Esophagus mucosa (tissue), 1 donor: ENCODE results near the gene PPAN. TPM values are rescaled to one million over a fixed set of nuclear protein-coding genes. Genes with fewer than 3 reads are reported as not detected.

Experiments
- ATAC-seq: fragments of 200-7000 bp; cut with Tn5 transposase; one replicate; pipeline ENCODE4 v1.9.1; 2020
- total RNA-seq: library from RNA; stranded (reverse); gene quantifications from one replicate; pipeline ENCODE4 v1.2.4, GENCODE V29; 2023
- donor health status: DM: yes; HTN: yes; CAD: no.

The PPAN gene
- total RNA-seq, 1 donor from 2014 or later: 32.3 TPM

DNA sequence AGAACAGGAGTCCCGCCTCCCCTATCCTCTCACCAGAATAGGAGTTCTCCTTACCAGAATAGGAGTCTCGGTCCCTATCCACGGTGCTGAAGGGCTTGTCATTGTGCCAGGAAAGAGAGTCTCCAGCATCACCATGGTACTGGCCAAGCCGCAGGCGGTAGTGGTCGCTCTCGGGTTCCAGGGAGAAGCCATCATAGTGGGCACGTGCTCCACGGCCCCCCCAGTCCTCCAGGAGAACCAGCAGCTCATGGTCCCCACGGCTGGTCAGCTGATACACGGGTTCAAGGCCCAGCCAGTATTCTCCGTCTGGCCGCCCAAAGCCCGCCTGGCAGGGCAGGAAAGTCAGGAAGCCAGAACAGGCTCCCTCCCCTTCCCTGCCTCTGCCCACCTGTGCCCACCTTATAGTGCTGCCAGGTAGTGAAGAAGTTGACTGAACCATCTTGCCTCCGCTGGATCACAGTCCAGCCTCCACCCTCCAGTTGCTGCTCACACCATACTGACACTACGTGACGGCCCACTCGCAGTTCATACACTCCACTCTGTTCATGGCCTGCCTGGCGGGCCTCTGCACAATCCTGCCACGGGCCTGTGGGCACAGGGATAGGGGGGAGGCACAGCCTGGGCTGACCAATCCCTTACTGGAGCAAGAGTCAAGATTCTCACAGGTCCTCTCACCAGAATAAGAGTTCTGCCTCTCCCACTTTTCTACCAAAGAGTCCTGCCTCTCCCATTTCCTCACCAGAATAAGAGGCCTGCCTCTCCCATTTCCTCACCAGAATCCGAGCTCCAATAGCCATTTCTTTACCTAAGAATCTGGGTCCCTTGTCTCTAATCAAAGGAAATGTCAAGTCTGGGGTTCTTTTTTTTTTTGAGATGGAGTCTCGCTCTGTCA, 12.6 kb upstream of the PPAN start:
- no peak for ATAC-seq

DNA sequence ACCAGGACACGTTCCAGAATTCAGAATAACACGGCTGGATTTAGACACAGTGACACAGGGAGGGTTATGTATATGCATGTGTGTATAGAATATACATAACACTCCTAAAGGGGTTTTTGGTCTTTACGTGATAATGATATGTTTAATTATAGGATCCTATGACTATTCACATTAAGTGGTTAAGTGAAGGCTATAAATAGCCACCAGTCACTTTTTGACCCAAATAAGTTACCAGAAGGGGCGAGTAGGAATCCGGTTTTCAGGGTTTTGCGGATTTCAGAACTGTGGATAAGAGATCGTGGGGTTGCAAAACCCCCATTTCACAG, 10.6 kb upstream of the PPAN start:
- no peak for ATAC-seq

DNA sequence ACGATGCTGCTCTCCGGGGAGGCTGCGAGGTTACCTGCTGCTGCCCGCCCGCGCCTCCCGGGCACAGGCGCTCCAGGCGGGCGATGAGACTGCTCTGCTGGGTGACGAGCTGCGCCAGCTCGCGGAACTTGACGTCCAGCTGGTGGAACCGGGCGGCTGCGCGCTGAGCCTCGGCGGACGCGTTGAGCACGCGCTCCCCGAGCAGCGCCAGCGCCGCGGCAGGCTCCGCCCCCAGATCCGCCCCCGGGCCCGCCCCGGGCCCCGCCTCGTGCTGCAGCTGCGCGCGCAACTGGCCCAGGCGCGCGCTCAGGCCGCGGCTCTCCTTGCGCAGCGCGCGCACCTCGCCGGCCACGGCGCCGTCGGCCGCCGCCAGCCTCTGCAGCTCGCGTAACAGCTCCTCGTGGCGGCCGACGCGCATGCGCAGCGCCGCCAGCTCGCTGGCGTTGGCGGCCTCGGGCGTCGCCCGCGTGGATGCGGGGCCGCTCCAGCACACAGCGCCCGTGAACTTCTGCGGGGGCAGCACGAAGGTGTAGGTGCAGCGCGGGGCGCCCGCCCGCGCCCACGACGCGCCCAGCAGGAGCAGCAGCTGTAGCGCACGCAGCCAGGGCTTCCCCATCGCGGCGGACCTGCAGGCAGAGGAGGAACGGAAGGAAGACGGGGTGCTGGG, 10.1 kb upstream of the PPAN start:
- peak; percentile 89 for ATAC-seq

DNA sequence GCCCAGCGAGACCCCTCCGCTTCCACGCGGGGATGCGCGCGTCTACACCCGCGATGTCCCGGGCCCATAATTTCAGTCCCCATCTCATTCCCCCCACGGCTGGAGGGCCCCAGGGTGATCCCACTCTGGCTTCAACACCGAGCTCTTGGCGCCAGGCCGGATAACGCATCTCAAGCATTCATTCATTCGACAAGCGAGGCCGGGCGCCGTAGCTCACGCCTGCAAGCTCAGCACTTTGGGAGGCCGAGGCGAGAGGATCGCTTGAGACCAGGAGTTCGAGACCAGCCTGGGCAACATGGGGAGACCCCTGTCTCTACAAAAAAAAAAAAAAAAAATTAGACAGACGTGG, 9.6 kb upstream of the PPAN start:
- ATAC-seq: no peak

DNA sequence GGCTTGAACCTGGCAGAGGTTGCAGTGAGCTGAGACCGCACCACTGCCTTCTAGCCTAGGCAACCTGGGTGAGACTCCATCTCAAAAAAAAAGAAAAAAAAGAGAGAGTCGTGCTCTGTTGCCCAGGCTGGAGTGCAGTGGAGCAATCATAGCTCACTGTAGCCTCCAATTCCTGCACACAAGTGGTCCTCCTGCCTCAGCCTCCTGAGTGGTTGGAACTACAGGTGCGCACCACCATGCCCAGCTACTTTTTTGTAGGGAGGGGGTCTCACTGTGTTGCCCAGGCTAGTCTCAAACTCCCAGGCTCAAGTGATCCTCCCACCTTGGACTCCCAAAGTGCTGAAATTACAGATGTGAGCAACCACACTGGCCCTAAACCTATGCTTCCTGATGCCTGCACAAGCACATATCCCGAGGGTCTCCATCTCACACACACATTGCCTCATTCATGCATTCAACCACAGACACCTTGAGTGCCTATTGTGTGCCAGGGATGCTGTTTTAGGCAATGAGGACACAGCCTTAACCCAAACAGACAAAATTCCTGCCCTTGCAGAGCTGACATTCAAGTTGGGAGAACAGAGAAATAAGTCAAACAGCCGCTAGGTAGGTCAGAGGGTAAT, 5.9 kb upstream of the PPAN start:
- ATAC-seq: no peak

DNA sequence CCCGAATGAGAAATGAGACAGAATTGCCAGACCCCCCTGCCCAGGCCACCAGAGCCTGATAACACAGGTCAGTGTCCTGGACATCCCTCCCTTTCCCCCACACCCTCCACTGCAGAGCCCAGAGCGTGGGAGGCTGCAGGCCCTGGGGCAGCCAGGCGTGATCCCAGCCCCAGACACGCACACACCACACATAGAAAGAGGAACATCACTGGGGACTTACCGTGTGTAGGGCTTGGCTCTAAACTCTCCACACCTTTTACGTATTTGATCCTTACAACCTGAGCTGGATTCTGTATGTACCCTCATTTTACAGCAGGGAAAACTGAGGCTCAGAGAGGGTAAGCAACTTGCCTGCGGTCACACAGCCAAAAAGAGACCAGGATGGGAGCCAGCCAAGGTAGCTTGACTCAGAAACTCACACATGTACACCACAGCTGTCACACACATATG, 3.4 kb upstream of the PPAN start:
- no peak for ATAC-seq

DNA sequence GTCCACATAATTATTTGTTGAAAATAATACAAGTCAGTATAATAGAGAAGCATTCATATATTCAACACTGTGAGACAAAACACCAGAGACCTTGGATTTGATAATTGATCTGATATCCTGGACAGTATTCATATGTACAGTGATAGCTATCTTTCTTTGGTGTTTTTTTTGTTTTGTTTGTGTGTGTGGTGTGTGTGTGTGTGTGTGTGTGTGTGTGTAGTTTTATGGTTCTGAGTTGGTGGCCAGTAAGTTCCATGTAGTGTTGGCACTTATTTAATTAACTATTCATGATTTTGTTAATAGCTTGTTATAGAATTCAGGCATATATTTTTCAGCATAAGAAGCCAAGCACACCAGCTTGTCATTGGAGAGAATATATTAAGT, 2.0 kb upstream of the PPAN start:
- ATAC-seq: no peak

DNA sequence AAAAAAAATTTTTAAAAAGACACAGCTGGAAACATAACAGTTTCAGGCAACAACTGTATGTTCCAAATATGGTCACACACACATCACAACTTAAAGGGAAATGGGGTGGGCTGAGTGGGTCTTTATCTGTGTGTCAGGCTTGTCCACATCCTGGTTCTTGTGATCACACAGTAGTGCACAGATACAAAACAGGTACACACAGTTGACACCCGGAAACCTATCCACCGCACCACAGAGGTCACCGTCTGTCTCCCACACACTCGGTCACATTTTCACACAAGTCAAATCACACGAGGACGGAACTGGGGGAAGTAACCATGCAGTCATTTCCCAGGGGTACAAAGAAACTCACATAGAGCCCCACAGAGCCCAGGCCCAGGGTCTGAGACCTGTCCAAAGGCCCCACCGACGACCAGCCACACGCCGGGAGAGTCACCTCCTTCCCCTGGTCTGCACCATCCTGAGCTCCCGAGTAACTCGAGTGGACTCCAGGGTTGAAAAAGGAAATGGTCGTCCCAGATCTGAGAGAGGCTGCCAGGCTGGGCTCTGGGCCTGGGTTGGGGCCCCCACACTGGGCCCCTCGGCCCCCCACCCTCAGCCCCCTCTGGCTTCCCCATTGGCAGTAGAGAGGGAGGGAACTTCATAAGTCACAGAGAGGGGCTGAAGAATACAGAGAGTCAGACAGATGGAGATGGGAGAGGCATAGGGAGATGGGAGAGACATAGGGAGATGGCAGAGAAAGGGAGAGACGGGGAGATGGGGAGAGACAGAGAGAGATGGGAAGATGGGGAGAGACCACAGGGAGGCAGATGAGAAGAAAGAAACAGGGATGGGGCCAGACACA, 1.3 kb upstream of the PPAN start:
- peak; percentile 22 for ATAC-seq

DNA sequence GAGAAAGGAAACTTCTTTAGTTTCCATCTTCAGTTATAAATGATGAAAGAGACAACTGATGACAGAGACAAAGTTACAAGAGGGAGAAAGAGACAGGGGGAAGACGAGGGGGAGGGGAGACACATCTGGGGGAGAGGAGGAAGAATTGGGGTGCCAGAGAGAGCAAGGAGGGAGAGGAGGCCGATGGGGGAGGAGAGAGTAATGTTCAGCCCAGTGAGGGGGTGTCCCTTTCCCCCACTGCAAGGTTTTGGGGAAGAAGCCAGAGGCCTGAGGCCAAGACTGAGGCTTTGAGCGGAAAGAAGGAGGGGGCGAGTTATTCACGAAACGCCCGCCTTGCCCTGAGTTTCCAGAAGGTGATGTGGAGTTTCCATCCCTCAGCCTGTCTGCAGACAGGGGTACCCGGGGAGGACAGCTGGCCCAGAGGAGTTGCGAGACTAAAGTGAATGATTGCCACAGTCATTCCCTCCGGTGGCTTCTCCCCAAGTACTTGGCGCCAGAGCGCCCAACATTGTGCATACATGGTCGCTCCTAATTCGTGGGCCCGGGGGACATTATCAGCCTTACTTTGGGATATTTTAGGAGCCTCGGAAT, 558 bp upstream of the PPAN start:
- peak; percentile 1 for ATAC-seq

DNA sequence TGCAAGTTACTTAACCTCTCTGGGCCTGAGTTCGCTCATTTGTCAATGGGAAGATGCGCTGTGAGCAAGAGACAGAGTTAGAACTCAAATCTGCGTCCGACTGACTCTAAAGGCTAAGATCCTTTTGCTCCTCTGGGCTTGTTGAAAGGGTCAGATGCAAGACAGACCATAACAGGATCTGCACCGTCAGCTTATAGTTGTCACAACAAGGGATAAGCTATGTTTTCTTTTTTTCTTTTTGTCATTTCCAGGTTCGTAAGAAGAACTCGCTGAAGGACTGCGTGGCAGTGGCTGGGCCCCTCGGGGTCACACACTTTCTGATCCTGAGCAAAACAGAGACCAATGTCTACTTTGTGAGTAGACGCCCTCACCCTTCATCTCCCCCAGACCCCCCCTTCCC, 1.1 kb downstream of the PPAN start:
- ATAC-seq: no peak

DNA sequence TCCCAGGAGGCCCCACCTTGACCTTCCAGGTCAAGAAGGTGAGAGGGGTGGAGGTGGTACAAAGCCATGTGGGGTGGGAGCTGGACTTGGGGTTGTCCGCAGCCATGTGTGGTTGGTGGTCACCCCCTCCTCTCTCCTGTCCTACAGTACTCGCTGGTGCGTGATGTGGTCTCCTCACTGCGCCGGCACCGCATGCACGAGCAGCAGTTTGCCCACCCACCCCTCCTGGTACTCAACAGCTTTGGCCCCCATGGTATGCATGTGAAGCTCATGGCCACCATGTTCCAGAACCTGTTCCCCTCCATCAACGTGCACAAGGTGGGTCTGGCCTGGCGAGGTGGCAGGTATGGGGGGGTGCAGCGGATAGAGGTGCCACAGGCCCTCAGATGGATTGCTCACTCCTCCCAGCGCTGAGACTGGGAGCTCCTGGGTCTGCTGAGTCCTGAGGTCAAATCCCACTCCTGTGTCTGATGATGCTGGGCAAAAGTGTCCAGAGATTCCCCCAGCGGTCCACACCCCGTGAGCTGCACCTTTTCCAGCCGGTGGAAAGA, 1.7 kb downstream of the PPAN start:
- ATAC-seq: no peak

DNA sequence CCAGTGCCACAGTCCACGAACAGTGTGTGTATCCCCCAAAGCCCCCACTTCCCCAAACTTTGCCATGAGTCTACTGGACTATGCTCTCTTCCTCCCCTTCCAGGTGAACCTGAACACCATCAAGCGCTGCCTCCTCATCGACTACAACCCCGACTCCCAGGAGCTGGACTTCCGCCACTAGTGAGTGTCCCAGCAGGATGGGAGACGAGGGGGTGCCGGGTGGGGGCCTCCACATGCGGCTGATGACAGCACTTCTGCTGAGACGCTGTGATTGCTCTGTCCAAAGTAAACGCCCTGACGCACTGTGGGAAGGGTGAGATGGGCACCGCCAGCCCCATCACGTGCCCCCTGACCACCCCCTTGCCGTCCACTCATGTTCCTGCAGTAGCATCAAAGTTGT, 3.4 kb downstream of the PPAN start:
- no peak for ATAC-seq

DNA sequence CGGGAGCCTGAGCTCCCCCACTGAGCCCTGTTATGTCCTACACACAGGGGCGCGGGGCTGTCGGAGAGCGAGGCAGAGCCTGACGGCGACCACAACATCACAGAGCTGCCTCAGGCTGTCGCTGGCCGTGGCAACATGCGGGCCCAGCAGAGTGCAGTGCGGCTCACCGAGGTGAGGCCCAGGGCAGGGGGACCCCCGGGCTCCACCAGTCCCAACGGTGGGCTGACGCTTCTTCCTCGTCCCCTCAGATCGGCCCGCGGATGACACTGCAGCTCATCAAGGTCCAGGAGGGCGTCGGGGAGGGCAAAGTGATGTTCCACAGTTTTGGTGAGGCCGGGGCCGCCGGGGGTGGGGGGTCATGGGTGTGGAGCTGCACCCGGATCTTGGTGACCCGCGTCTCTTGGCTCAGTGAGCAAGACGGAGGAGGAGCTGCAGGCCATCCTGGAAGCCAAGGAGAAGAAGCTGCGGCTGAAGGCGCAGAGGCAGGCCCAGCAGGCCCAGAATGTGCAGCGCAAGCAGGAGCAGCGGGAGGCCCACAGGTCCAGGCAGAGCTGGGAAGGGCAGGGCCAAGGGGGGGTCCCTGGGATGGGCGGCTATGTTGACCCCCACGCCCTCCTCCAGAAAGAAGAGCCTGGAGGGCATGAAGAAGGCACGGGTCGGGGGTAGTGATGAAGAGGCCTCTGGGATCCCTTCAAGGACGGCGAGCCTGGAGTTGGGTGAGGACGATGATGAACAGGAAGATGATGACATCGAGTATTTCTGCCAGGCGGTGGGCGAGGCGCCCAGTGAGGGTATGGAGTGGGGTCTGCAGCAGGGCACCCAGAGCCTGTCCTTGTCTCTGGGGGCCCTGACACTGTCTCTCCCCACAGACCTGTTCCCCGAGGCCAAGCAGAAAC, 4.2 kb downstream of the PPAN start:
- no peak for ATAC-seq

DNA sequence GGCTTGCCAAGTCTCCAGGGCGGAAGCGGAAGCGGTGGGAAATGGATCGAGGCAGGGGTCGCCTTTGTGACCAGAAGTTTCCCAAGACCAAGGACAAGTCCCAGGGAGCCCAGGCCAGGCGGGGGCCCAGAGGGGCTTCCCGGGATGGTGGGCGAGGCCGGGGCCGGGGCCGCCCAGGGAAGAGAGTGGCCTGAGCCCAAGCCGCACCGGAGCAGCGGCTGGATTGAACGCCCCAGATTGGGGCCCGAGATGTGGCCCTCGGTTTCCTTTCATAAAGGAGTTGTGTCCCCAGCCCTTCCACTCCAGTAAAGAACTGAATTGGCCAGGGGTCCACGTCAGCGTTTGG, 4.8 kb downstream of the PPAN start:
- ATAC-seq: no peak

DNA sequence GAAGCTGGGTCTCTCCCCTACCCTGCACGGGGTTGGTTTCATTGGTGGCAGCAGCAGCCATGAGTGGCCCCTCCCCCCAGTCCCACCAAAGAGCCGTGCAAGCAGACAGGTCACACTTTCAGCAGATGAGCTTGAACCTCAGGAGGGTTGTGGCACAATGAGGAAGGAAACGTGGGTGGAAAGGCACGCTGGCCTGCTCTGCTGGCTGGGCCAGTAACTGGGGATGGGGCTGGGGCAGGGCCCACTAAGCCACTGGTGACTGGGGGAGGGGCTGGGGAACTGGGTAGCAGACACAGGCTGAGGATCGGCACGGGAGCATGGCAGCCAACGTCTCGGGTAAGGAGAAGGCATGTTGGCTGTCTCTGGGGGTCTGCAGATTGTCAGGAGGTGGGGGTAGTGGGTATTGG, 5.2 kb downstream of the PPAN start, which contains the start of gene P2RY11:
Gene P2RY11 (plus strand): TSS at position 289 of the 407 bp plus-strand sequence. CDS start 29 bp downstream, at position 318.
- ATAC-seq: no peak

DNA sequence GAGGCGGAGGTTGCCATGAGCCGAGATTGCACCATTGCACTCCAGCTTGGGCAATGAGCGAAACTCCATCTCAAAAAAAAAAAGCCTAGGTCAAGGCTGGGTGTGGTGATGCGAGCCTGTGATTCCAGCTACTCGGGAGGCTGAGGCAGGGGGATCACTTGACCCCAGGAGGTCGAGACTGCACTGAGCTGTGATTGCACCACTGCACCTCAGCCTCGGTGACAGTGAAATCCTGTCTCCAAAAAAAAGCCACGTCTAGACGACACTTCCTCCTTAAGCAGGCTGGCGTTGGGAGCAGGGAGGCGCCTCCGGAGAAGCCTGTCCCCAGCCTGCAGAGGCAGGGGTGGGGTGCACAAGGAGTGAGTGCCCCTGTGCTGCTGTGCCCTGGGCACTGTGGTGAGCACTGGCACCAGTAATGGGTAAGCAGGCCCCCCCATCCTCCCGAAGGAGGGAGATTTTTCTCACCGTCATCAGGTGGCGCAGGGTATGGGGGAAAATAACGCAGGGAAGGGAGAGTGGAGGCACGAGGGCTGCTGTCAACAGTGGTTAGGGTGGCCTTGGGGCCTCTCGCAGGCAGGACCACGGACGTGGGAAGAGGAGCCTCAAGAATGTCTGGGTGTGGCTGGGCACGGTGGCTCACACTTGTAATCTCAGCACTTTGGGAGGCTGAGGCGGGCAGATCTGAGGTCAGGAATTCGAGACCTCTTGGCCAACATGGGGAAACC, 6.0 kb downstream of the PPAN start:
- ATAC-seq: no peak

DNA sequence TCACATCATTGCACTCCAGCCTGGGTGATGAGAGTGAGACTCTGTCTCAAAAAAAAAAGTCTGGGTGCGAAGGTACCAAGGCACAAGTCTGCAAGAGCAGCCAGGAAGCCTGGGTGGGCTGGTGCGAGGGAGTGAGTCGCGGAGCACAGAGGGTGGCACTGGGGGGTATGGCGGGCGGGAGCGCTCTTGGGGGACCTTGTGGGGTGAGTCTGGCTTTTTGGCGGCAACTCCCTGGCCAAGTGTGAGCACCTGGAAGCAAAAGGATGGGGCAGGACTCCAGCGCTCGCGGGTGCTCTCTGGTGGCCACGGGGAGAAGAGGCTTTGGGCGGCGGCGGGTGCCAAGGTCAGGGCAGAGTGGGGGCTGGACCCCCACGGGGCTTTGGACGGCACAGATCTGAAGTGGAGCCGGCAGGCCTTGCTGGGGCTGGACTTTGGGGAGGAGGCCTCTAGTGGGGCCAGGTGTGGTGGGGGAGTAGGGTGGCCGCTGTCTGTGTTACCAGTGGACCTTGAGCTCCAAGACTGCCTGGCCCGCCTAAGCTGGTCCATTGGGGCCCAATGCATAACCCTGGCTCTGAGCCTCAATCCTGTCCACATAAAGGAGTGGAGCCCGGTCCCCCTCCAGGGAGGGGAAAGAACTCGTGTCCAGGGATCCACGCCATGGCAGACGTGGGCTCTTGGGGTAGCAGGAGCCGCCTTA, 6.9 kb downstream of the PPAN start:
- peak; percentile 41 for ATAC-seq

DNA sequence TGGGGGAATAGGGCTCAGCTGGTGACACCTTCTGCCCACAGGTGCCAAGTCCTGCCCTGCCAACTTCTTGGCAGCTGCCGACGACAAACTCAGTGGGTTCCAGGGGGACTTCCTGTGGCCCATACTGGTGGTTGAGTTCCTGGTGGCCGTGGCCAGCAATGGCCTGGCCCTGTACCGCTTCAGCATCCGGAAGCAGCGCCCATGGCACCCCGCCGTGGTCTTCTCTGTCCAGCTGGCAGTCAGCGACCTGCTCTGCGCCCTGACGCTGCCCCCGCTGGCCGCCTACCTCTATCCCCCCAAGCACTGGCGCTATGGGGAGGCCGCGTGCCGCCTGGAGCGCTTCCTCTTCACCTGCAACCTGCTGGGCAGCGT, 7.4 kb downstream of the PPAN start:
- ATAC-seq: peak; percentile 2

DNA sequence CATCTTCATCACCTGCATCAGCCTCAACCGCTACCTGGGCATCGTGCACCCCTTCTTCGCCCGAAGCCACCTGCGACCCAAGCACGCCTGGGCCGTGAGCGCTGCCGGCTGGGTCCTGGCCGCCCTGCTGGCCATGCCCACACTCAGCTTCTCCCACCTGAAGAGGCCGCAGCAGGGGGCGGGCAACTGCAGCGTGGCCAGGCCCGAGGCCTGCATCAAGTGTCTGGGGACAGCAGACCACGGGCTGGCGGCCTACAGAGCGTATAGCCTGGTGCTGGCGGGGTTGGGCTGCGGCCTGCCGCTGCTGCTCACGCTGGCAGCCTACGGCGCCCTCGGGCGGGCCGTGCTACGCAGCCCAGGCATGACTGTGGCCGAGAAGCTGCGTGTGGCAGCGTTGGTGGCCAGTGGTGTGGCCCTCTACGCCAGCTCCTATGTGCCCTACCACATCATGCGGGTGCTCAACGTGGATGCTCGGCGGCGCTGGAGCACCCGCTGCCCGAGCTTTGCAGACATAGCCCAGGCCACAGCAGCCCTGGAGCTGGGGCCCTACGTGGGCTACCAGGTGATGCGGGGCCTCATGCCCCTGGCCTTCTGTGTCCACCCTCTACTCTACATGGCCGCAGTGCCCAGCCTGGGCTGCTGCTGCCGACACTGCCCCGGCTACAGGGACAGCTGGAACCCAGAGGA, 7.9 kb downstream of the PPAN start:
- peak; percentile 41 for ATAC-seq
